AG10803 (cell line): ENCODE data around the gene MEN1.

ENCODE experiments used
- DNase-seq: peaks from one replicate; pipeline ENCODE4 v3.0.0; 2010; ENCODE audit warnings: low read depth
- H3K4me3 ChIP-seq: 2 replicates; pipeline ENCODE4 v1.5.1; 2011; ENCODE audit warnings: mild to moderate bottlenecking, low read length, control low read depth
- TF ChIP-seq, protein P1 (sequence below): conservative IDR thresholded peaks from 2 replicates; pipeline ENCODE4 v1.5.1; 2011; ENCODE audit warnings: mild to moderate bottlenecking, low read length, control low read depth, inconsistent platforms

The MEN1 gene

DNA sequence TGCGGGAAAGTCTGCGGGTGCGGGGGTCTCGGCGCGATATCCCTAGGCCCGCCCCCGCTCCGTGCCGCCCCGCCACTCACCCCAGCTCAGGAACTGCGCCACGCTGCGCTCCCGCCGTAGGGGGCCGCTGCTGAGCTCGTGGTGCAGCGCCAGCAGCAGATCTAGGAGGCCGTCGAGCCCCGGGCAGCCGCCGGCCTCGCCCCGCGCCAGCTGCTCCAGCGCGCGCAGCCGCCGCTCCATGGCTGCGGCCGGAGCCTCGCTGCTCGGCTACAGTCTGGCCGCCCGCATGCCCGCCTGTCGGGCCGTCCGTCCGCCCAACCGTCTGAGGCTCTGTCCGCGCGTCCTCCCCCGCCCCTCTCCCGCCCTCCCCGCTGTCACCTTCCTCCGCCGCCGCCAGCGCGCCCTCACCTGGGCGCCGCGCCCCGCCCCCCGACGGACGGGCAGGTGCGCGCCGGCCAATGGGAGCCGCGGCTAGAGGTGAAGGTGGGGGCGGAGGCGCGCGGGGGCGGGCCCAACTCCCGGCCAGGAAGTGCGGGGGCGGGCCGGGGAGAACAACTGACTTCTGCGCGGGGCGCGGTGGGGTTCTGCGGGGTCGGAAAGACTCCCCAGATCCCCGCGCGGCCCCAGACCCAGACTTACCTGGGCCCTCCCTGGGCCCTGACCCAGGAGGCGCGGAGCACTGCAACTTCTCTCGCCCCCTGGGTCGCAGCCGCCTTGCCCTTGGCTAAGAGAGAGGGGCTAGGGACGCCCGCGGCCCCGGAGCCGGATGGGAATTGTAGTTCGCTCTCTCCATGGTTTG is 34.2 kb upstream of the MEN1 start, which contains the start of gene CDC42BPG:
Gene CDC42BPG, minus strand, starts transcription at position 324 of the 799 bp plus-strand sequence. Its CDS starts 84 bp downstream, at position 240.
- TF ChIP-seq, protein P1, sequence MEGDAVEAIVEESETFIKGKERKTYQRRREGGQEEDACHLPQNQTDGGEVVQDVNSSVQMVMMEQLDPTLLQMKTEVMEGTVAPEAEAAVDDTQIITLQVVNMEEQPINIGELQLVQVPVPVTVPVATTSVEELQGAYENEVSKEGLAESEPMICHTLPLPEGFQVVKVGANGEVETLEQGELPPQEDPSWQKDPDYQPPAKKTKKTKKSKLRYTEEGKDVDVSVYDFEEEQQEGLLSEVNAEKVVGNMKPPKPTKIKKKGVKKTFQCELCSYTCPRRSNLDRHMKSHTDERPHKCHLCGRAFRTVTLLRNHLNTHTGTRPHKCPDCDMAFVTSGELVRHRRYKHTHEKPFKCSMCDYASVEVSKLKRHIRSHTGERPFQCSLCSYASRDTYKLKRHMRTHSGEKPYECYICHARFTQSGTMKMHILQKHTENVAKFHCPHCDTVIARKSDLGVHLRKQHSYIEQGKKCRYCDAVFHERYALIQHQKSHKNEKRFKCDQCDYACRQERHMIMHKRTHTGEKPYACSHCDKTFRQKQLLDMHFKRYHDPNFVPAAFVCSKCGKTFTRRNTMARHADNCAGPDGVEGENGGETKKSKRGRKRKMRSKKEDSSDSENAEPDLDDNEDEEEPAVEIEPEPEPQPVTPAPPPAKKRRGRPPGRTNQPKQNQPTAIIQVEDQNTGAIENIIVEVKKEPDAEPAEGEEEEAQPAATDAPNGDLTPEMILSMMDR = peak; percentile 47
- DNase-seq = peak; percentile 49
- H3K4me3 ChIP-seq = no peak within 1 kb of the TSS

DNA sequence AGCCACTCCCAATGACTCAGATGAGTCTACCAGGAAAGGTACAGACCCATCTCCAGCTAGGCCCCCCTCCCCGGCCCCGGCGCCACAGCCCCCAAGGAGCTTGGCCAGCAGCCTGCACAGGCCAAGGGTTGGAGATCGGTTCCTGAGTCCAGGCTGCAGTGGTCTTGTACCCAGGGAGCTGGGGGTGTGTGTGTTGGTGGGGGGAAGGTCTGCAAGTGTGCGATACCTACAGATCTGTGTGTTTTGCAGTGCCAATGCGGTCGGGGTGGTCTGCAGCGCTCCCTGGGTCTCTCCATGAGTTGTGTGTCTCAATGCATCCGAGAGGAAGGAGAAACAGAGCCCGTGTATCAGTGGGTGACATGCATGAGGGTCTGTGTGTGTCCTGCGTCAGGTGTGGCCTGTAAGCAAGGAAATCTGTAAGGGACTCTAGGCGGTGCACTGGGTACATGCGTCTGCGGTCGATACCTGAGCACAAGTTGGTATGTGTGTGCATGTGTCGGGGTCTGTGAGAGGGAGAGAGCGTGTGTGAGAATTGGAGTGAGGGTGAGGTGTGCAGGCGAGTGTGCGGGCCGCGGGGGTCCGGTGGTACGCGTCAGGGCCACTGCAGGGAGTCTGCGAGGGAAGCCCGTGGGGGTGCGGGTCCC is 33.5 kb upstream of the MEN1 start:
- no peak overlapping the region for H3K4me3 ChIP-seq
- DNase-seq = no peak
- TF ChIP-seq, protein P1 = no peak

DNA sequence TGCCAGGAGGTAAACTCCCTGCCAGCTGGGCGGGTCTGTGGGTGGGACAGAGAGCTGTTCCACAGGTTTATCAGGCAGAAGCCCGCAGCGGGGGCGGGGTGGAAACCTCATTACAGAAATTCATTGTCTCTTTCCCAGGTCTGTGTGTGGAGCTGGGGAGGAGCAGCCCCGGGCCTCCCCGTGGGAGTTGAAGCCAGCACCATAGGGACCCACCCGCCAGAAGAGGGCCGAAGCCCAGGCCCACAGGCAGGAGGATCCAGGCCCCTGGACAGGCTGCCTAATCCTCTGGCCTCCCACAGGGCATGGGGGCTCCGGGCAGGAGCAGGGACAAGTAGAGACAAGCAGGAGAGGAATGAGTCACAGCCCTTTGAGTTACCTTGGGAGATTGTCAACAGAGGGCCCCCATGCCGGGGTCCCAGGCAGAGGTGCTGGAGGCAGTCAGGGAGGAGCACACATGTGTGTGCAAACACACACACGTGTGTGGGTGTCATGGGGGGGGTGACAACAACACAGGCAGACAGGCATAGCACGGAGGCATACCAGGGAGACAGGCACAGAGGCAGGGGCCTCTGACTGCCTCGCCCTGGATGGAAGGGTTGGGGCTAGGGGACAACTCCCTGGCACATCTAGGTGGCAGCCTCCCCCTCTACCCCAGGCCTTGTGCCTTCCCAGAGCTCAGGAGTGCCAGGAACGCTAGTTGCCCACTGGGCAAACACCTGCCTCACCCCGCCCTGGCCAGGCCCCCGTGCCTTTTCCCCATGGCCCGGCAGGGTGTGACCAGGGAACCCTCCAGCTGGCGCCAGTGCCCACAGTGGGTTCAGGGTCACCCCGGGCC is 32.7 kb upstream of the MEN1 start:
- H3K4me3 ChIP-seq = no peak overlapping the region
- no peak for DNase-seq
- TF ChIP-seq, protein P1 = no peak

DNA sequence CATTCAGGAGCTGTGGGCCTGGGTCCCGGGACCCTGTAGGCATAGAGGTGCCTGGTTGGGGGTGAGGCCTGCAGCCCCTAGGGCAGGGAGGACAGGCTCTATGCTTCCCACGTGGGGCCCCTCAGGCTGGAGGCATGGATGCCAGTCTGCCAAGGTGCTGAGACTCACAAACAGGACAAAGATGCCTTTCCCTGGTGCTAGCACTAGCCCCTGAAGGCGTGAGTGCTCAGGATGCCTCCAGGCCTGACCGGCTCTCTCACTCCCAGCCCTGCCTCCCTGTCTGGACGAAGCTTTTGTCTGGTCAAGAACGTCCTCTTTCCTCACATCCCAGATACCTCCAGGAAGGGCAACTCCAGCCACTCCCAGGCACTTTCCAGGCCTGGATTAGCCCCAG is 32.0 kb upstream of the MEN1 start:
- no peak overlapping the region for H3K4me3 ChIP-seq
- no peak for DNase-seq

DNA sequence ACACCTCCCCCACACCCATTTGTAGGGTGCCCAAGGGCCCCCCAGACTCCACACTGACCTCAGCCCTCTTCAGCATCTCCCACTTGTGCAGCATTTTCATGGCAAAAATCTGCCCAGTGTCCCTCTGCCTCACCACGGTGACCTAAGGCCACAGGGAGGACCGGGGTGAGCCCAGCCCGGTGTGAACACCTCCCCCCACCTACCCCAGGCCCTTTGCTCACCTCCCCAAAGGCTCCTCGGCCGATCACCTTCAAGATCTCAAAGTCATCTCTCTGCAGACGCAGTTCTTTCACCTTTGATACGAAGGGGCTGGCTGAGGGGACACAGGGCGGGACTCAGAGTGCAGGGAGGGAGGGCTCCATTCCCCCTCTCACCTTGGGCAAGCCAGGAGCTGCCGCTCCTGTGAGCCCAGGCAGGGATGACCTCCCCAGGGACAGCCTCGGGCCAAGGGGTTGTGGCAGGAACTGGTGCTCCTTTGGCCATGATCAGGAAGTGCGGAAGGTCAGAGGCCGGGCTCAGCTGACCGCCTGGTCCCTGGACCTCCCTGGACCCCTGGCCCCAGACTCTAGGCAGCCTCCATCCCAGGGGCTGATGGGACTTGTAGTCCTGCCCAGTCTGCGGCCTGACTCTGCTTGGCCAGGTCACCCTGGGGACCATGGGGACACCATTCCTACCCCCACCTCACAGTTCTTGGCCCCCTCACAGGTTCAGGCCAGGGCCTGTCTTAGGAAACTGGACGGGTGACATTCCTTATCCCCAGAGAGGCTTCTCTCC is 31.4 kb upstream of the MEN1 start:
- no peak overlapping the region for H3K4me3 ChIP-seq
- no peak for DNase-seq
- TF ChIP-seq, protein P1 = no peak

More for the DNA sequence above, 32.0 kb upstream of the MEN1 start:
- TF ChIP-seq, protein P1 = no peak

DNA sequence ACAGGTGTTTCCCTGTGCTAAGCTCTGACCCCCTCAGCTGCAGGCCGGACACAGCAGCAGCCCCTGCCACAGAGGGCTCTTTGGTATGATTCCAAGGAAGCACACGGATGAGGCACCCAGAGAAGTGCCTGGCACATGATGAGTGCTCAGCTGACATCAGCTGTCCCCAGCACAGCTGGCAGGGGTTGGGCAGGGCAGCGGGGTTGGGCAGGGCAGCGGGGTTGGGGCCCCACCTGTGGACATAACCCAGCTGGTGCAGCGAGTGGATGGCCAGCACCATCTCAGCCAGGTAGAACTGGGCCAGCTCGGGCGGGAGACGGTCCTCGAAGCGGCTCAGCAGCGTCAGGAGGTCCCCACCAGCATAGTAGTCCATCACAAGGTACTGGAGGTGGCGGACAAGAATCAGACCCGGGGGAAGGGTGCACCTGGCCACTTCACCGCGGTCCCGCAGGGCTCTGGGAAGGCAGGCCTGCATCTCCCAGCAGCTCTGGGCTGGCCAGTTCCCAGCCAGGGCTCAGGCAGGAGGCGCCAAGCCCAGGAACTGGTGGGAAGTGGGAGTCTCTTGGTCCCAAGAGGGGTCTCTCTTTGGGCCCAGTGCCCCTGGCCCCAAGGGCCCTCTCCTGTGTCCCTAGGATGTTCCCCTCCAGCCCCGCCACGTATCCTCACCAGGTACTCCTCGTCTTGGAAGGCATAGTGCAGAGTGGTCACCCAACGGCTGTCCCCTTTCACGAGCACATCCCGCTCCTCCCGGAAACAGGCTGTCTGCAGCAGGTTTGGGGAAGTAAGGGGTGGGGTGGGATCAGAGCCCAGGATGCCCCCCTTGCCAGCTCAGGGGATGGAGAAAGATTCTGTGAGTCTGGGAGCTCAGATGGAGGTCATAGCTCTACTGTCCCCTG is 29.8 kb upstream of the MEN1 start:
- TF ChIP-seq, protein P1 = no peak
- no peak overlapping the region for H3K4me3 ChIP-seq
- no peak for DNase-seq
